GM12801 (cell line): ENCODE data around the gene RCAN2.

Experiments used
- TF ChIP-seq, protein P1 (sequence below): IDR thresholded peaks from one replicate; pipeline ENCODE4 v1.5.1; 2011; ENCODE audit warnings: control low read depth; ENCODE audit not compliant: insufficient read length; ENCODE audit errors: extremely low read depth

The RCAN2 gene

DNA sequence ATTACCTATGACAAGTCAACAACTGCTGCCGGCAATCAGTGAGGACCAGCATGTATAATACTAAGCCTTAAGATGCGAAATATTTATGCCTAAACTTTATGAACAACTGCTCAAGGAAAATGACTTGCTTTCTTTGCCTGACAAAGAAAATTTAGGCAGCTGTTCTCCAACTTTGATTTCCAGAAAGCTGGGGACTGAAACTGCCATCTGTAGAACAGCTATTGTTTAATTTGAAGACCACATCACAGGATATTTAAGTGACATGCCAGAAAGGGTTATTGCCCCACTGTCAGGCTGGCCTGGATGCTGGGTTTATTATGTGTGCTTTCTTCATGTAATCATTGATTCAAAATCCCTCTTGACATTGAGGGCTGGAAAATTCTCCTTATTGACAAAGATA is 166.5 kb downstream of the RCAN2 start:
- TF ChIP-seq, protein P1, sequence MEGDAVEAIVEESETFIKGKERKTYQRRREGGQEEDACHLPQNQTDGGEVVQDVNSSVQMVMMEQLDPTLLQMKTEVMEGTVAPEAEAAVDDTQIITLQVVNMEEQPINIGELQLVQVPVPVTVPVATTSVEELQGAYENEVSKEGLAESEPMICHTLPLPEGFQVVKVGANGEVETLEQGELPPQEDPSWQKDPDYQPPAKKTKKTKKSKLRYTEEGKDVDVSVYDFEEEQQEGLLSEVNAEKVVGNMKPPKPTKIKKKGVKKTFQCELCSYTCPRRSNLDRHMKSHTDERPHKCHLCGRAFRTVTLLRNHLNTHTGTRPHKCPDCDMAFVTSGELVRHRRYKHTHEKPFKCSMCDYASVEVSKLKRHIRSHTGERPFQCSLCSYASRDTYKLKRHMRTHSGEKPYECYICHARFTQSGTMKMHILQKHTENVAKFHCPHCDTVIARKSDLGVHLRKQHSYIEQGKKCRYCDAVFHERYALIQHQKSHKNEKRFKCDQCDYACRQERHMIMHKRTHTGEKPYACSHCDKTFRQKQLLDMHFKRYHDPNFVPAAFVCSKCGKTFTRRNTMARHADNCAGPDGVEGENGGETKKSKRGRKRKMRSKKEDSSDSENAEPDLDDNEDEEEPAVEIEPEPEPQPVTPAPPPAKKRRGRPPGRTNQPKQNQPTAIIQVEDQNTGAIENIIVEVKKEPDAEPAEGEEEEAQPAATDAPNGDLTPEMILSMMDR: no peak

DNA sequence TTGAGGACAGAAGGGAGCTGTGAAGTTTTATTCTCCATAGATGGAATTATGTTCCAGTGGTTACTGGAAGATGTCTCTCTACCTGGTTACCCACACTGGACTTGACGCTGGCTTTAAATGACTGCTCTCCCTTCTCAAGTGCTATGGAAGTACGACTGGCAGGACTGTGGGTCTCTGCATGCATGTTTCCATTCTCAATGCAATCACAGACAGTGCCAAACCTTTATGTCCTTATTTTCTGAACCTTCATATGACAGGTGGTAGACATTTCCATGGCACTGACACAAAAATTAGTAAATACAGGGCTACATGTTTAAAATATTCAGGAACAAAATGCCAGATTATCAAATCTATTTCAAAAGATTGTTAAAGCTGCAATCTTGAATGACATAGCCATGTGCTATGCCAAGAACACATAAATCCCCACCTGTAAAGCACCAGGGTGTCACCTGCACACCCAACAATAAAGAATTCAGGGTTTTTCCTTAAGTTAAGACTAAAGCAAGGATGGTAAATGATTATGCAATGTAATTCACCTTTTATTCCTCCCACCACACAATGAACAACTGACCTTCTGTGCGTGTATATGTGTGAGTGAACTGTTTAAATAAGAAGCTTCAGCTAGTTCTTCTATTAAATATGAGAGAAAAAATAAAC is 167.2 kb downstream of the RCAN2 start:
- TF ChIP-seq, protein P1: no peak

DNA sequence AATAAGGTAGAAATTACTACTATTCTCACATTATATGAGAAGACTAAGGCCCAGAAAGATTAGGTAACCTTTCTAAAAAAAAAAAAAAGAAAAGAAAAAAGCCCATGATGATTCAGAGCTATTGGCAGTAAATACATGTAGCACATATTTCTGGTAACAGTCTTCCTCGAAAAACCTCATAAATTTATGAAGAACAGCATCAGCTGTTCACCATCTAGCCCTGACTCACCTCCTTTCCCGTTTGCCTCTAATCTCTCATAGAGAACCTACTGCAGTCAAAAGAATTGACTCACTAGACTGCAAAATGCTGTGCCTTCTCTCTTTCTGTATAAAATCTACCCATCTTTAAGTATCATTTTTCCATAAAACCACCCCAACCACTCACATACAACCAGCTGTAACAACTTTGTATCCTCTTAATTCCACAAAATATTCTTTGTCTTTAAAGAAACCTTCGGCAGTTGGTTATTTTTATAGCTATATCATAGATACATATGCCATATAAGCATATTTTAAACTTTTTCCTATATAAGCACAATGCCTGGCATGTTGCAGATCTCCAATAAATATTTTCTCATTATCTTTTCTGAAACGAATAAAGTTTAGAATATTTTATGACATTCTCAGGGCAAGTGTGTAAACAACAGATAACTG is 167.8 kb downstream of the RCAN2 start:
- TF ChIP-seq, protein P1: no peak

DNA sequence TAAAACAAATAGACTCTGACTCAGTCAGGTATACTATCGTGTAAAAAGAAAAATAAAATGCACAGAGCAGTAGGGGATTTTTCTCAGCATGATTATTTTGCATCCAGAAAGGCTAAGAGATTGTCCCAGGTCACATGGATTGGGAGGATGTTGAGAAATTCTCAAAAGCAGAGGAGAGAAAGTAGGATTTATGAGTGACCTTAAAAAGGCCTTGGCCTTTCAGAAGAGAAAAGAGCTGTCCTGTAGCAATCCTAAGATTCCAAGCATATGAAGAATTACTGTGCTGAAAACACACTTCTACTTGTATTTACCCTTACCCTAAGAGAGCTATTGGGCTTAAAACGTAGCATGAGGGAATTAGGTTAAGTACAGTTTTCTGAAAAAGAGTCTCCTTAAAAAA is 170.7 kb downstream of the RCAN2 start:
- TF ChIP-seq, protein P1: no peak

DNA sequence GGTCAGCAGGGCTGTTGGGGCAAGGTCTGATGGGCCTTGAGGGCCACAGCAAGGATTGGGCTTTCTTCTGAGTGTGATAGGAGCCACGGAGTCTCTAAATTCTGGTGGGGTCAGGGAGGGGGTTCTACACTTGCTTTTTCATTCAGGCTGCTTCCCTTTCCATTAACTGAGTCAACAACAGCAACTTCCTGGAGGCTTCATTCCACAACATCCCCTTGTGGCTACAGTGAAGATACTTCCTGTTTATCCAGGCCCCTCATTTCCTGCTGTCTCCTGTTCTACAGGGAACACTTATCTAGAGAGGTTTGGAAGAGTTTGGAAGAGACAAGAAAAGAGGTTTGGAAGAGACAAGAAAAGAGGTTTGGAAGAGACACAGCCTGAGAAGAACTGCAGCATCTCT is 175.7 kb downstream of the RCAN2 start:
- TF ChIP-seq, protein P1: no peak

DNA sequence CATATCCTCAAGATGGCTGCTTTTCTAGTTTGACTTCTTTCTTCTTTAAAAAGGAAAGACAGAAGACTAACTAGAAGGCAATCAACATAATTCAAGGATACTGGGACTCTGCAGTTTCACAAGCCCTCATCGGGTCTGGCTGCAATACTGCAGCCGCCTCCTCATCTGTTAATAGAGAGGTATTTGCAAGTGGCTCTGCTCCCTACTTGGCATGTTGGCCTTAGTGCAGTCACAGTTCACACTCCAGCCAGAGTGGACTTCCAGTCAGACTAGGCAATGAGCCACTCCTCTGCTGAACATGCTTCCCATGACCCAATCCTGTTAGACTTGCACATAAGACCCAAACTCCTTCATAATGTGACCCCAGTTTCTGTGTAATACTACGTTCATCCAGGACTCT is 178.6 kb downstream of the RCAN2 start:
- TF ChIP-seq, protein P1: no peak

DNA sequence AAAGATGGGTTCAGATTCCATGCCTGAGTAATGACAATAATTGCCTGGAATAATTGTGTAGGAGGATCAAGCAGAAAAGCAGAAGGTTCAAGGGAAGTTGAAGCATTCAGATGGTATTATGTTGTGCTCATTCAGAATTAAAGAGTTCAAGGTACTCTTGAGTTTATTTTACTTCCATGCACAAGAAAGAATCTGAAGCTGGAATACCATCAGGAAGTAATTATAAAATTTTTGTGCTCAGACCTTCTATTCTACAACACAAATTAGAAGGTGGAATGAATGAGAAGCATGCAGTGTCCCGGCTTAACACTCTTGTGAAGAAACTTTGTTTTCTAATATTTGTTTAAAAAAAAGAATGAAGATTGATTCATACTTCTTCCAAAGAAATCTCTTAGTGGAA is 181.1 kb downstream of the RCAN2 start:
- TF ChIP-seq, protein P1: no peak
